RWPE2 (cell line): ENCODE measurements around the gene AKNAD1.

Source experiments
- ATAC-seq: fragments of 200-7000 bp; cut with Tn5 transposase; 3 replicates; pipeline ENCODE4 v1.9.1; 2021; ENCODE audit warnings: low read depth
- DNase-seq: peaks from one replicate; pipeline ENCODE4 v3.0.0-alpha.2; 2020; ENCODE audit warnings: low spot score
- H3K27ac ChIP-seq: fragments of 450-650 bp; 2 replicates; pipeline ENCODE4 v1.5.1; 2017; ENCODE audit warnings: mild to moderate bottlenecking; ENCODE audit not compliant: poor library complexity, severe bottlenecking
- H3K27me3 ChIP-seq: fragments of 250-450 bp; sonication (Bioruptor Pico); 2 replicates; pipeline ENCODE4 v1.5.1; 2021; ENCODE audit warnings: mild to moderate bottlenecking, moderate library complexity; ENCODE audit not compliant: insufficient read depth, poor library complexity, severe bottlenecking
- H3K36me3 ChIP-seq: fragments of 250-450 bp; sonication (Bioruptor Pico); 2 replicates; pipeline ENCODE4 v1.5.1; 2020; ENCODE audit warnings: low read depth, mild to moderate bottlenecking, moderate library complexity
- H3K4me1 ChIP-seq: fragments of 250-450 bp; sonication (Bioruptor Pico); 2 replicates; pipeline ENCODE4 v1.5.1; 2021; ENCODE audit warnings: mild to moderate bottlenecking, moderate library complexity; ENCODE audit not compliant: insufficient read depth, poor library complexity, severe bottlenecking
- H3K4me3 ChIP-seq: fragments of 250-450 bp; sonication (Bioruptor Pico); 2 replicates; pipeline ENCODE4 v1.5.1; 2021; ENCODE audit warnings: mild to moderate bottlenecking, moderate library complexity; ENCODE audit not compliant: severe bottlenecking
- H3K9me3 ChIP-seq: fragments of 250-450 bp; sonication (Bioruptor Pico); 2 replicates; pipeline ENCODE4 v1.5.1; 2021; ENCODE audit warnings: mild to moderate bottlenecking, moderate library complexity; ENCODE audit not compliant: severe bottlenecking
- TF ChIP-seq, protein P1 (sequence below): fragments of 450-650 bp; IDR thresholded peaks from one replicate; pipeline ENCODE4 v1.5.1; 2017; ENCODE audit warnings: mild to moderate bottlenecking, moderate library complexity; ENCODE audit not compliant: poor library complexity, severe bottlenecking

AKNAD1 gene

DNA sequence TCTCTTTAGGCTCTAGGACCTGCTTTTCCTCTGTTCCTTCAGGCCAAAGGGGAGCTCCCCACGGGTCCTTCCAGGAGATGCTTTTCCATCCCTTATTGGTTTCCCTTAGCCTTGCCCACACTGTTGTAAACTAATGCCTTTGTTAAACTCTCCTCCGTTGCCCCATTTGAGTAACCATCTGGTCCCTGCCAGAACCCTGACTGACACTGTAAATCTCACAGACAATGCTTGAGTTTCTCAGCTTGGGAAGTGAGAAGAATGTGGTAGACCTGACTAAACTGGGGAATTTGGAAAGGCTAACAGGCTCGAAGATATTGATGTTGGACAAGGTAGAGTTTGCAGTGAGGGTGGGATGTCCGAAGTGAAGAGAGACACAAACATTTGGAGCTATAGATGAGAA, 11.4 kb downstream of the AKNAD1 start:
- Histone ChIP-seq H3K27ac (peak overlapping the region; percentile 56), H3K4me1 (peaks cover 11% of the 10 kb centered on the region), H3K36me3 (no peaks in the 10 kb centered on the region), H3K27me3 (no peaks in the 10 kb centered on the region), H3K9me3 (peaks cover 2% of the 10 kb centered on the region), H3K4me3 (no peak overlapping the region)
- TF ChIP-seq, protein P1, sequence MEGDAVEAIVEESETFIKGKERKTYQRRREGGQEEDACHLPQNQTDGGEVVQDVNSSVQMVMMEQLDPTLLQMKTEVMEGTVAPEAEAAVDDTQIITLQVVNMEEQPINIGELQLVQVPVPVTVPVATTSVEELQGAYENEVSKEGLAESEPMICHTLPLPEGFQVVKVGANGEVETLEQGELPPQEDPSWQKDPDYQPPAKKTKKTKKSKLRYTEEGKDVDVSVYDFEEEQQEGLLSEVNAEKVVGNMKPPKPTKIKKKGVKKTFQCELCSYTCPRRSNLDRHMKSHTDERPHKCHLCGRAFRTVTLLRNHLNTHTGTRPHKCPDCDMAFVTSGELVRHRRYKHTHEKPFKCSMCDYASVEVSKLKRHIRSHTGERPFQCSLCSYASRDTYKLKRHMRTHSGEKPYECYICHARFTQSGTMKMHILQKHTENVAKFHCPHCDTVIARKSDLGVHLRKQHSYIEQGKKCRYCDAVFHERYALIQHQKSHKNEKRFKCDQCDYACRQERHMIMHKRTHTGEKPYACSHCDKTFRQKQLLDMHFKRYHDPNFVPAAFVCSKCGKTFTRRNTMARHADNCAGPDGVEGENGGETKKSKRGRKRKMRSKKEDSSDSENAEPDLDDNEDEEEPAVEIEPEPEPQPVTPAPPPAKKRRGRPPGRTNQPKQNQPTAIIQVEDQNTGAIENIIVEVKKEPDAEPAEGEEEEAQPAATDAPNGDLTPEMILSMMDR = no peak
- ATAC-seq (no peak), DNase-seq (no peak)

DNA sequence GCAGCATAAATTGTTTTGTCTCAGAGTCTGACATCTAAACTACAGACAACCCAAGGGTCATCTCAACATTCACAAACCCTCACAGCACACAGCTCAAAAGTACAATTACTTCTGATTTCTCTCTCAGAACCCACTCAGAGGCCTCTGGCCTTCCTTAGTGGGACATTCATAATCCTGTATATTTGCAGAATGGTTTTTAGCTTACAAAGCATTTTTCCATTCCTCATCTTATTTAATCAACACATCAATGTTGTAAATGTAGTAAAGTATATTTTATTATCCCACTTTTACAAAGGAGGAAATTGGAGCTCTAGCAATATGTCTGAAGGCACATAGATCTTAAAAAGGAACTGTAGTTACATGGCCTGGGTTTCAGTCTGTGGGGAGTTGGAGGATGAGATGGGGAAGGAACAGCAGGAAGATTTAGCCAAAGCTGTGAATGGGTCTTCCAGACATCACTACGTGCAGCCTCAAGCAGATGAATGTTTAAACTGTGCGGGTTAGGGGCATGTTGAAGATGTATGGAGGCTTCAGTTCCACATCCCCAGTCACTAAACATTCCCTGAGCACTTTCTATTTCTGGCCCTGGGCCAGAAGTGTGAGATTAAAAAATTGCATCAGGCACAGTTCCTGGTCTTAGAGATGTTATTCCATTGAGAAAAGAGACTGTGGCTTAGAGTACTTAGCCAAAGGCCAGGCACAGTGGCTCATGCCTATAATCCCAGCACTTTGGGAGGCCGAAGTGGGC, 13.3 kb downstream of the AKNAD1 start:
- TF ChIP-seq, protein P1 = no peak
- Histone ChIP-seq H3K27ac (no peak overlapping the region), H3K4me1 (peaks cover 11% of the 10 kb centered on the region), H3K27me3 (no peaks in the 10 kb centered on the region), H3K9me3 (peaks cover under 1% of the 10 kb centered on the region), H3K36me3 (no peaks in the 10 kb centered on the region), H3K4me3 (no peak overlapping the region)
- DNase-seq = no peak
- ATAC-seq = no peak

DNA sequence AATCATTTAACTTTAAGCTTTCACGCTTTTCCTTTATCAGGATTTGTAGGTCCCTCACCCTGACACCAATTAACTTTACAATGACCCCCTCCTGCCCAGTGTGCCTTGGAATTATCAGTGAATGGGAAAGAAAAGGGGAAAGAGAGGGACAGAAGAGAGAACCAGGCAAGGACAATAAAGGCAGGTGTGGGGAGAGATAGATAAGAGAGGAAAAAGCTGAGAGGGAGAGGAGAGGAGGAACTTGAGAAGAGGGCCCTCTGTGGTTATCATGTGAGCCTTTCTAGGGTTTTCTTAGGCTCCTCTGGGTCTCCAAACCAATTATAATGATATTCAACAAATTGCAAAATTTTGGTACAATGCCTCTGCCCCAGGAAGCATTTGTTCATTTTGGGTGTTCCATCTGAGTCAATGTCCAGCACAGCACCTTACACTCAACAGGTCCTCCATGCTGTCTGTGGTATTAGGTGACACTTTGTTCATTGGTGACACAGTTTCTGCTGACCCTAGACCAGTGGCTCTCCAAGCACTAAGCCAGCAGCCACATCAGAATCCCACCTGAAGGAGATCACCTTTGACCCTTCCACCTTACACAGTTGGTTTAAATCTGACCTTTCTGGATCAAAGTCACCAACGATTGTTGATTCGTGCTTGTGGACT, 14.2 kb downstream of the AKNAD1 start:
- no peak for ATAC-seq
- Histone ChIP-seq H3K36me3 (no peaks in the 10 kb centered on the region), H3K4me3 (no peak overlapping the region), H3K4me1 (peaks cover 11% of the 10 kb centered on the region), H3K27ac (no peak overlapping the region), H3K27me3 (no peaks in the 10 kb centered on the region), H3K9me3 (no peaks in the 10 kb centered on the region)
- TF ChIP-seq, protein P1 = no peak
- no peak for DNase-seq

DNA sequence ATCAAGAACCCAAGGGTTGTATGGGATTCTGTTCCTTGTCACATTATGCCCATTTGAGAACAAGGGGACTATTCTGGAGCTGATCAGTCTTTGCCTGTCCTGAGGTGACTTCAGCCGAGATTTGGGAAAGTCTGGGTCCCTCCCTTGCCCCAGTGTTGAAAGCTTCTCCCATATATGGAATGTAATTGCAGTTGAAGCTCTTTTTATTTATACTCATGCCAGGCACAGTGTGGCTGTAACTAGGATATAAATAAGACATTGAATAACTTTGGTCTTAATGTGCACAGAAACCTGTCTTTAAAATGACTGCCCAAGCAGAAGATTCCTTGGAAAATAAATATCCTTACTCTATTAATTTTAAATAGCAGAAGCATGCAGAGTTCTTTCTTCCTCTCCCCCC, 15.2 kb downstream of the AKNAD1 start:
- Histone ChIP-seq H3K4me1 (peaks cover 11% of the 10 kb centered on the region), H3K36me3 (no peaks in the 10 kb centered on the region), H3K27ac (no peak overlapping the region), H3K27me3 (no peaks in the 10 kb centered on the region), H3K9me3 (no peaks in the 10 kb centered on the region), H3K4me3 (no peak overlapping the region)
- TF ChIP-seq, protein P1 = no peak
- DNase-seq = no peak
- ATAC-seq = no peak

DNA sequence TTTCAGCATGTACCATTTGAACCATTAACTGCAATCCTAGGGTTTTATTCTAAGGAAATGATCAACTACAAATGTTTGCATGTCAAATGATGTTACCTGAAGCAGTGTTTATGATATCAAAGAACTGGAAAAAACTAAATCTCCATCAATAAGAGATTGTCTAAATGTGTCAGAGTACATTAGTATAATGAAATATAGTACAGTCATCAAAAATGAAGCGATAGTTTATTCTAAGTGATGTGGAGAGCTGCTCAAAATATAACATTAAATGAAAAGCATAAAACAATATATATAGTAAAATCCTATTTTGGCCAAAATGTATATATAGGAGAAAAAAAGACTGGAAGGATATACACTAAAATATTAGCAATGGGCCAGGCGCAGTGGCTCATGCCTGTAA, 24.0 kb downstream of the AKNAD1 start:
- Histone ChIP-seq H3K4me3 (no peak overlapping the region), H3K4me1 (peaks cover 36% of the 10 kb centered on the region), H3K9me3 (no peaks in the 10 kb centered on the region), H3K36me3 (no peaks in the 10 kb centered on the region), H3K27me3 (no peaks in the 10 kb centered on the region), H3K27ac (no peak overlapping the region)
- TF ChIP-seq, protein P1 = no peak
- ATAC-seq (no peak), DNase-seq (no peak)
